ENCODE results near the gene MRRF.
"Not testable (repeated sequence)": the region's sequence is repeated elsewhere in the genome, so short reads cannot be mapped to it uniquely, and the experiment has no call there.

MRRF gene

DNA sequence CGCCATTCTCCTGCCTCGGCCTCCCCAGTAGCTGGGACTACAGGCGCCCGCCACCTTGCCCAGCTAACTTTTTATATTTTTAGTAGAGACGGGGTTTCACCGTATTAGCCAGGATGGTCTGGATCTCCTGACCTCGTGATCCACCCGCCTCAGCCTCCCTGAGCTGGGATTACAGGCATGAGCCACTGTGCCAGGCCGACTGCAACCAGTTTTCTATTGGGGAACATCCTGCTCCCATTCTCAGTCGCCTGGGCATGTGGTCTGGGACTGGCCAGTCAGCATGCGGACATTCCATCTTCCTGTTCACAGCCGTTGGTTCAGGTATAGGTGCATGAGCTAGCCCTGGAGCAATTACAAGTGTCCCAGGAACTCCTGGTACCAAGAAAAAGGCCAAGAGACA lies 98.4 kb downstream of the MRRF start:
- DNase-seq: not testable (repeated sequence)

DNA sequence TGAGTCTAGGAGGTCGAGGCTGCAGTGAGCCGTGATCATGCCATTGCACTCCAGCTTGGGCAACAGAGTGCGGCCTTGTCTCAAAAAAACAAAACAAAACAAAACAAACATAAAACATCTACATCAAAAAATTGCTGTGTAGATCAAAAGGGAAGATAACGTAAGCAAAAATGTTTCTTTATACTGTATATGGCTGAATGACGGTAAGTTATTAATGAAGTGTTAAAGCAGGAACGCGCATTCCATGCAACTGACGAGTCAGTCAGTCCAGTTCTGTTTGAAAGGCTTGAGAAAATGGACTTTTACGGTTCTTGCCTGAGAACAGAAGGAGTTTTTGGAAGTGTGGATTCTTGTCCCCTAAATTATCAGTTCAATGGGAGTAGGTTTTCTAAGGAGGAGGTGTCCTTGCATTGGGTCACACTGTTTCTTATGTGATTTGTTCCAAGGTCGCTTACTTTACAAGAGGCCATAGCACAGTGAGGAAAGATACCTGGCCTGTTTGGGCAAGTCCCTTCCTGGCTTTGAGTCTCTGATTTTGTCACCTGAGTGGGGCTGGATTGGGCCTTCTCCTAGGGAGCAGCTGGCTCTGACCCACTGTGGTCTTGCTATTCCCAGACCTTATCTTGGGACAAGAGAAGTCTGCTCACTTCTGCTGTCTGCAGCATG lies 99.6 kb downstream of the MRRF start:
- DNase-seq: no peak

- no peak for DNase-seq
Measured at GRCh38 chr9:122364783-122365150, 100.1 kb downstream of the MRRF start.

GRCh38 chr9:122366074-122366660 lies 101.5 kb downstream of the MRRF start:
- no peak for DNase-seq

- DNase-seq: no peak
Measured at GRCh38 chr9:122367065-122367464, 102.4 kb downstream of the MRRF start.

DNA sequence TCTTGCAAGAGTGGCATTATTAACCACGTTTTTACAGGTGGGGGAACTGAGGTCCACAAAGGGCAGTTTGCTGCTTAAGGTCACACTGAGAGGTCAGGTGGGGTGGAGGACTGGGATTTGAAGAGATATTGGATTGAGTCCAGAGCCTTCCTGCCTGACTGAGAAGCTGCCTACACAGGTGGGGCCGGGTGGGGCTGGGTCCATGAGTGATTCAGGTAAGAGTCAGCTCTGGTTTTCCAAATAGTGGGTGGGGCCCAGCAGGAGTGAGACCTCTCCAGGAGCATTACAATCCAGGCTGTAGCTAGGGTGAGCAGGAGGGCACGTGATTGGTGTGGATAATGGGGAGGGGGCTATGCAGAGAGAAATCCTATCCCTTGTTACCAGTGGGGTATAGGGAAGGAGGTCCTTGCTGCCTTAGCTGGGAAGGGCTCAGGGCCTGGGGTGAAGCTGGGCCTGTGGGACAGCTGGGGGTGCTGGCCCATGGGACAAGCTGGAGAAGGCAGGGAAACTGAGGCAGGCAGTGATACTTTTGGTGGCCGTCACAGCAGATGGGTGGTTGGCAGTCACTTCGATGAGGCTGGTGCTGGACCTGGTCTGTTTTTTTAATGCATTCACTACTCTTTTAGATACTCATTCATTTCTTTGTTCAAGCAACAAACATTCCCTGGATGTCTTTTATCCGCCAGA lies 103.2 kb downstream of the MRRF start:
- DNase-seq: no peak

GRCh38 chr9:122368642-122369041 lies 104.0 kb downstream of the MRRF start:
- DNase-seq: no peak

GRCh38 chr9:122370303-122370702 lies 105.6 kb downstream of the MRRF start:
- DNase-seq: no peak

- no peak for DNase-seq
Measured at GRCh38 chr9:122370869-122371755, 106.4 kb downstream of the MRRF start, which contains the start of gene PTGS1. TSS of gene PTGS1 (plus strand) at chr9:122371024. CDS start at chr9:122371085, 61 bp downstream.

GRCh38 chr9:122371846-122372245 lies 107.2 kb downstream of the MRRF start:
- DNase-seq: no peak

- no peak for DNase-seq
Measured at GRCh38 chr9:122372856-122373845, 108.5 kb downstream of the MRRF start.

DNA sequence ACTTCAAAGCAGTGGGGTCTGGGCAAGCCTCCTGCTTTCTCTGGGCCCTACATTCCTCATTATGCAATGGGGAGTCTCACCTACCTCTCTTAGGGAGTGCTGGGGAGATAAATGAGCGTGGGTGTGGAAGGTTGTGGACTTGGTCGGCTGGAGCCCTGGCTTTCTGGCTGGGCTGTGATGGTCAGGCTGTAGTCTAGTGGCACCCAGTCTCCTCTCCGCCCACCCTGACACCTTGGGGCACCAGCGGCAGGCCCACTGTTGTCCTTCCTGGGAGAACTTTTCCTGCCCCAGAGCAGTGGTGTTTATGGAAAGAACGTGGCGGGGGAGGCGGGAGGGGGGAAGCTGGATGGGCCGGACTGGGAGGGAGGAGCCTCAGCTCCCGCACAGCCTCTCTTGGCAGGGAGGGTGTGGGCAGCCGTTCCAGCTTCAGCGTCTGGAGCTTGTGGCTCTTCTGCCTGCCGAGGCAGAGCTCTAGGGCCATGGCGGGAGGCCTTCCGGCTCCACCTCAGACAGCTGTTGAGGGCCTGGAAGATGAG lies 110.3 kb downstream of the MRRF start:
- no peak for DNase-seq

- no peak for DNase-seq
Measured at GRCh38 chr9:122376796-122377195, 112.1 kb downstream of the MRRF start.

GRCh38 chr9:122377241-122378164 lies 112.8 kb downstream of the MRRF start:
- DNase-seq: no peak

DNA sequence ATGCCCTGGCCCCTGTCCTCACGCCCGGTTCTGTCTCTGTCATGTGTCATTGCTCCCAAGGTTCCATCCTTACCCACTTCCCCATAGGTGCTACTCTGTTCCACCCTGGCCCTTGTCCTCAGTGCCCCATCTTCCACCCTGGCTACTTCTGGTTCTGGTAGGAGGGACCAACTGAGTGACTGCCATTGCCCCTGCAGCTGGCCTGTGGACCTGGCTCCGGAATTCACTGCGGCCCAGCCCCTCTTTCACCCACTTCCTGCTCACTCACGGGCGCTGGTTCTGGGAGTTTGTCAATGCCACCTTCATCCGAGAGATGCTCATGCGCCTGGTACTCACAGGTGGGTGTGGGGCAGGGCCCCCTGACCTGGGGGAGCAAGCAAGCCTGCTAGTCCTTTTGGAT lies 113.6 kb downstream of the MRRF start:
- DNase-seq: no peak

- no peak for DNase-seq
Measured at GRCh38 chr9:122379340-122379739, 114.7 kb downstream of the MRRF start.

GRCh38 chr9:122380293-122380692 lies 115.6 kb downstream of the MRRF start:
- no peak for DNase-seq
